Heart left ventricle (tissue), 13 donors: ENCODE data around the gene ZSCAN10.

ENCODE experiments used
- POLR2A ChIP-seq, 2 donors: fragments of 450-650 bp; IDR thresholded peaks; one replicate each; pipeline ENCODE4 v1.6.1; 2017; ENCODE audit warnings: antibody characterized with exemption in 2 of 2, mild to moderate bottlenecking in 2 of 2, moderate library complexity in 2 of 2
- TF ChIP-seq, protein P1 (sequence below), 12 donors: fragments of 200-600 bp; sonication (generic) in 4 of 12; IDR thresholded peaks; one replicate each; pipeline versions ENCODE4 v1.5.0 to v1.8.0; 2018 to 2022; ENCODE audit warnings: antibody characterized with exemption in 12 of 12, mild to moderate bottlenecking in 5 of 12
- donor health status: ischemic (EF 13 %, LVEDD 7.1; RV severe dilation, severe dysfunction).
- donor health status: DM: no; HTN: yes; CAD: no.
- donor health status: DM: no; HTN: no; CAD: no.
- donor health status: ischemic (EF 25% LVEDD 6.9; RV normal size, moderate dysfunction).
- donor health status: ischemic (EF 25% LVEDD 5.7; RV mildly dilated, moderate dysfunction).
- donor health status: ischemic (EF 35%, LVEDD 5.7; RV mildly dilated, moderate dysfunction).
- donor health status: nonischemic (EF 11% LVEDD 7.7; RV severe dilation, severe dysfunction).
- donor health status: DM: yes; HTN: yes; CAD: no.
- donor health status: PGD.
- donor health status: ischemic (EF 29% LVEDD 5.4; RV normal size, mild dysfunction).
- donor health status: nonischemic (EF 23%, LVEDD 6.1; RV moderate dilation, normal function).

DNA sequence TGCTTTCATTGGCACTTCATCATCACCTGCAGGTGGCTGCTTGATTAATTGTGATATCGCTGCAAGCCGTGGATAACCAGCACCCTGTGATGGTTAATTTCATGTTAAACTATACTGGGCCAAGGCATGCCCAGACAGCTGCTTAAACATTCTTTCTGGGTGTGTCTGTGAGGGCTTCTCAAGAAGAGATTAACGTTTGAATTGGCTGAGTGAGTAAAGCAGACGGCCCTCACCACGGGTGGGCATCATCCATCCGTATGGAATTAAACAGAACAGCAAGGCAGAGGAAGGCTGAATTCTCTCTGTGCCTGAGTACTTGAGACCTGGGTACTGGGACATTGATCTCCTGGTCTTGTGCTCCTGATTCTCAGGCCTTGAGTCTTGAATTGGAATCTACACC is 28.7 kb upstream of the ZSCAN10 start:
- TF ChIP-seq, protein P1, sequence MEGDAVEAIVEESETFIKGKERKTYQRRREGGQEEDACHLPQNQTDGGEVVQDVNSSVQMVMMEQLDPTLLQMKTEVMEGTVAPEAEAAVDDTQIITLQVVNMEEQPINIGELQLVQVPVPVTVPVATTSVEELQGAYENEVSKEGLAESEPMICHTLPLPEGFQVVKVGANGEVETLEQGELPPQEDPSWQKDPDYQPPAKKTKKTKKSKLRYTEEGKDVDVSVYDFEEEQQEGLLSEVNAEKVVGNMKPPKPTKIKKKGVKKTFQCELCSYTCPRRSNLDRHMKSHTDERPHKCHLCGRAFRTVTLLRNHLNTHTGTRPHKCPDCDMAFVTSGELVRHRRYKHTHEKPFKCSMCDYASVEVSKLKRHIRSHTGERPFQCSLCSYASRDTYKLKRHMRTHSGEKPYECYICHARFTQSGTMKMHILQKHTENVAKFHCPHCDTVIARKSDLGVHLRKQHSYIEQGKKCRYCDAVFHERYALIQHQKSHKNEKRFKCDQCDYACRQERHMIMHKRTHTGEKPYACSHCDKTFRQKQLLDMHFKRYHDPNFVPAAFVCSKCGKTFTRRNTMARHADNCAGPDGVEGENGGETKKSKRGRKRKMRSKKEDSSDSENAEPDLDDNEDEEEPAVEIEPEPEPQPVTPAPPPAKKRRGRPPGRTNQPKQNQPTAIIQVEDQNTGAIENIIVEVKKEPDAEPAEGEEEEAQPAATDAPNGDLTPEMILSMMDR (IDR thresholded peaks at IDR 0.05), result no peak
- TF ChIP-seq POLR2A (IDR thresholded peaks at IDR 0.05), result no peak
